HepG2 (cell line): ENCODE measurements around the gene MYOZ3. TPM values are rescaled to one million over a fixed set of nuclear protein-coding genes. Genes with fewer than 3 reads are reported as not detected.

Experiments
- ATAC-seq: fragments of 200-7000 bp; cut with Tn5 transposase; 3 replicates; pipeline ENCODE4 v1.9.1; 2020; ENCODE audit warnings: mild to moderate bottlenecking, moderate library complexity
- BruUV-seq: library from RNA; stranded (reverse); fragments of 400-500 nt; replicated peaks from 2 replicates; lab custom pipeline; 2021; lab: Mats Ljungman, UMichigan
- CTCF ChIA-PET: fragments of 300-600 bp; formaldehyde crosslinking; extraction: SDS; loops from one replicate; lab custom pipeline; 2021; ENCODE audit warnings: low total read pairs, inconsistent platforms, low intra/inter-chr PET ratio; lab: Yijun Ruan, JAX
- POLR2A ChIA-PET: fragments of 350-600 bp; sonication (Branson Sonifier 250); formaldehyde crosslinking; loops from one replicate; lab custom pipeline; 2020; ENCODE audit warnings: antibody characterized with exemption, inconsistent platforms; lab: Yijun Ruan, JAX
- DNase-seq: peaks from one replicate; pipeline ENCODE4 v3.0.0-alpha.2; 2015; ENCODE audit warnings: low spot score
- FAIRE-seq: peaks from 3 replicates; lab custom pipeline; 2011; peaks lifted over from hg19 to GRCh38; lab: Jason Lieb, UNC
- H2AFZ ChIP-seq: one replicate; pipeline ENCODE4 v1.6.1; 2011; ENCODE audit warnings: low read length, inconsistent platforms
- H3K27ac ChIP-seq: fragments of 300-600 bp; 3 replicates; pipeline ENCODE4 v1.8.0; 2011; ENCODE audit warnings: mixed run types, mild to moderate bottlenecking, mixed read lengths, low read length, inconsistent platforms; ENCODE audit not compliant: insufficient read depth; ENCODE audit errors: extremely low read length
- H3K27me3 ChIP-seq, 2 experiments: fragments of 200-600 bp in 1 of 2; 2 replicates in 1 of 2; 3 replicates in 1 of 2; pipeline versions ENCODE4 v1.6.0 to v1.8.0; 2011; ENCODE audit warnings: low read length in 2 of 2, mild to moderate bottlenecking in 2 of 2, moderate library complexity in 2 of 2, inconsistent platforms in 1 of 2; ENCODE audit not compliant: insufficient read depth in 2 of 2, control insufficient read depth in 1 of 2
- H3K36me3 ChIP-seq, 2 experiments: fragments of 200-600 bp in 1 of 2; replicated peaks in 1 of 2; 2 replicates in 1 of 2; 3 replicates in 1 of 2; pipeline versions ENCODE4 v1.5.1 to v1.8.0; 2011; ENCODE audit warnings: low read length in 2 of 2, inconsistent platforms in 1 of 2; ENCODE audit not compliant: insufficient read depth in 2 of 2, control insufficient read depth in 1 of 2
- H3K4me1 ChIP-seq: 2 replicates; pipeline ENCODE4 v1.5.1; 2012; ENCODE audit warnings: low read length, inconsistent platforms; ENCODE audit not compliant: insufficient read depth
- H3K4me2 ChIP-seq: 2 replicates; pipeline ENCODE4 v1.6.0; 2011; ENCODE audit warnings: low read depth, low read length, inconsistent platforms
- H3K4me3 ChIP-seq, 3 experiments: fragments of 200-600 bp in 1 of 3; sonication (generic), shearing (Covaris generic) in 1 of 3; replicated peaks in 1 of 3; 2 replicates each; pipeline ENCODE4 v1.5.1; 2011 to 2016; ENCODE audit warnings: low read length in 3 of 3, inconsistent platforms in 2 of 3, low read depth in 2 of 3, mild to moderate bottlenecking in 2 of 3, control low read depth in 1 of 3, mixed read lengths in 1 of 3; ENCODE audit not compliant: insufficient read depth in 1 of 3
- H3K79me2 ChIP-seq: one replicate; pipeline ENCODE4 v1.6.1; 2011; ENCODE audit warnings: low read length, inconsistent platforms; ENCODE audit not compliant: insufficient read depth
- H3K9ac ChIP-seq: 2 replicates; pipeline ENCODE4 v1.6.0; 2011; ENCODE audit warnings: mild to moderate bottlenecking, low read depth, low read length, inconsistent platforms; ENCODE audit not compliant: insufficient read depth
- H3K9me3 ChIP-seq: 2 replicates; pipeline ENCODE4 v1.5.1; 2012; ENCODE audit warnings: mild to moderate bottlenecking, low read length
- H4K20me1 ChIP-seq: 2 replicates; pipeline ENCODE4 v1.6.0; 2011; ENCODE audit warnings: inconsistent platforms, mild to moderate bottlenecking, low read length, moderate library complexity; ENCODE audit not compliant: insufficient read depth
- FOXK1 ChIP-seq: sonication (generic); formaldehyde crosslinking; IDR thresholded peaks from 2 replicates; pipeline ENCODE4 v1.4.0; 2020; ENCODE audit warnings: low read depth, missing genetic modification reagents, borderline replicate concordance
- HHEX ChIP-seq: IDR thresholded peaks from 2 replicates; pipeline ENCODE4 v1.6.1; 2016; ENCODE audit warnings: control low read depth
- PRMT3 ChIP-seq: sonication (generic); formaldehyde crosslinking; IDR thresholded peaks from 2 replicates; pipeline ENCODE4 v1.8.1; 2022; ENCODE audit warnings: low read depth, mild to moderate bottlenecking, moderate library complexity, missing genetic modification reagents, borderline replicate concordance
- WGBS: methylation state at CpG from one replicate; pipeline ENCODE4 v1.1.6; 2017; ENCODE audit warnings: low lambda C conversion rate; 5-methylcytosine and 5-hydroxymethylcytosine counted together
- in situ Hi-C: cut with HindIII; loops from 2 replicates; pipeline ENCODE4 v1.10.0; 2017; ENCODE audit warnings: low pct_unique_long_range_greater_than_20kb; ENCODE audit not compliant: extremely low pct_ligation_motif_present
- intact Hi-C: fragments of 100-400 bp; cut with micrococcal nuclease; formaldehyde crosslinking; loops from one replicate; pipeline ENCODE4 v1.10.0; 2022; ENCODE audit not compliant: unreplicated experiment
- polyA plus RNA-seq, 8 experiments: library from polyadenylated mRNA; depleted of rRNA in 3 of 8; stranded (reverse) in 7 of 8; unstranded in 1 of 8; fragments of >200 nt; fragmentation: Illumina TruSeq in 4 of 8; extraction: Trizol in 4 of 8; gene quantifications; 2 replicates each; pipeline versions ENCODE4 v1.2.1 to v1.2.3, GENCODE V29; 2011 to 2016; ENCODE audit warnings: low read depth in 4 of 8, missing spikeins in 1 of 8, mixed read lengths in 1 of 8; ENCODE audit not compliant: insufficient read depth in 1 of 8
- total RNA-seq, 5 experiments: library from RNA; depleted of rRNA; stranded (reverse); fragments of >200 nt; fragmentation: Illumina TruSeq; extraction: Trizol; gene quantifications; 2 replicates each; pipeline ENCODE4 v1.2.3, GENCODE V29; 2016; ENCODE audit warnings: low read depth in 1 of 5

Gene MYOZ3
- total and polyA plus RNA-seq, 2 of the 13 experiments (the other 11 are each of a cell fraction or from before 2014, with no cell fraction given) = 0.05 TPM; not detected in 1

- TF ChIP-seq PRMT3 (CRISPR knock-in tag) = no peak
- TF ChIP-seq, all 625 proteins: peak for 0
Observed at GRCh38 chr5:150661821-150662596, 958 bp downstream of the MYOZ3 start (continued).

- Histone ChIP-seq H2AFZ (no peak overlapping the region), H3K4me1 (peaks cover 1% of the 10 kb centered on the region), H3K79me2 (no peaks in the 10 kb centered on the region), H3K36me3 (no peaks in the 10 kb centered on the region), H3K27me3 (peaks cover 4 to 35% of the 10 kb centered on the region in 2 experiments; a peak in 4 of 5 replicates), H3K9ac (no peak overlapping the region), H3K4me2 (no peak overlapping the region), H3K9me3 (no peaks in the 10 kb centered on the region), H4K20me1 (no peaks in the 10 kb centered on the region), H3K27ac (no peak overlapping the region), H3K4me3 (no peak overlapping the region)
- no TSS peak for BruUV-seq
- no peak for DNase-seq
- intact Hi-C loops = no loop called here
- no peak for FAIRE-seq
- 11% methylated on average over 4 of the region's 4 CpGs for WGBS
- ChIA-PET CTCF (no interaction called here), POLR2A (interaction anchor here (1.4 kb wide), 1 partner anchor 38 kb away, joined by 3 read pairs; the partner anchor contains the start of gene RBM22)
- peak; percentile 38; the same call in 1 of the 3 replicates for ATAC-seq
- no peak for TF ChIP-seq FOXK1 (CRISPR knock-in tag)
- TF ChIP-seq HHEX (CRISPR knock-in tag) = no peak
- TF ChIP-seq, all 625 proteins: peak for 0
- in situ Hi-C loops = loop anchor here (25.0 kb wide), 1 partner anchor 201 kb away; no protein-coding TSS in a partner anchor
Observed at GRCh38 chr5:150662731-150663516, 1.9 kb downstream of the MYOZ3 start.
